GM23338 (cell line): ENCODE measurements around the gene TMPRSS13. TPM values are rescaled to one million over a fixed set of nuclear protein-coding genes. Genes with fewer than 3 reads are reported as not detected.

Experiments used
- ATAC-seq: fragments of 200-7000 bp; cut with Tn5 transposase; 3 replicates; pipeline ENCODE4 v1.9.1; 2020
- DNase-seq: peaks from one replicate; pipeline ENCODE4 v3.0.0-alpha.2; 2015; ENCODE audit warnings: low spot score
- H2AFZ ChIP-seq: fragments of 200-600 bp; sonication (generic); 2 replicates; pipeline ENCODE4 v1.8.0; 2016; ENCODE audit warnings: antibody characterized with exemption, mild to moderate bottlenecking, moderate library complexity
- H3F3A ChIP-seq: fragments of 200-600 bp; sonication (generic); replicated peaks from 2 replicates; pipeline ENCODE4 v1.8.0; 2017; ENCODE audit warnings: antibody characterized with exemption, mixed run types, low read depth
- H3K27ac ChIP-seq: fragments of 200-600 bp; sonication (generic); 2 replicates; pipeline ENCODE4 v1.6.1; 2016; ENCODE audit warnings: low read depth
- H3K27me3 ChIP-seq: fragments of 200-600 bp; sonication (generic); 2 replicates; pipeline ENCODE4 v1.8.0; 2016; ENCODE audit warnings: mild to moderate bottlenecking, mixed run types, moderate library complexity; ENCODE audit not compliant: insufficient read depth
- H3K36me3 ChIP-seq: fragments of 200-600 bp; sonication (generic); 2 replicates; pipeline ENCODE4 v1.8.0; 2016; ENCODE audit warnings: mild to moderate bottlenecking; ENCODE audit not compliant: insufficient read depth
- H3K4me1 ChIP-seq: fragments of 200-600 bp; sonication (generic); 2 replicates; pipeline ENCODE4 v1.8.0; 2016; ENCODE audit warnings: mild to moderate bottlenecking, moderate library complexity; ENCODE audit not compliant: insufficient read depth
- H3K4me2 ChIP-seq: fragments of 200-600 bp; sonication (generic); 2 replicates; pipeline ENCODE4 v1.7.1; 2017; ENCODE audit warnings: mixed run types
- H3K4me3 ChIP-seq: fragments of 200-600 bp; sonication (generic); 2 replicates; pipeline ENCODE4 v1.6.1; 2016; ENCODE audit warnings: mixed run types
- H3K79me2 ChIP-seq: fragments of 200-600 bp; sonication (generic); replicated peaks from 2 replicates; pipeline ENCODE4 v1.8.0; 2017; ENCODE audit warnings: mild to moderate bottlenecking; ENCODE audit not compliant: insufficient read depth
- H3K9me2 ChIP-seq: fragments of 200-600 bp; sonication (generic); 2 replicates; pipeline ENCODE4 v1.8.0; 2017; ENCODE audit not compliant: insufficient read depth
- H4K20me1 ChIP-seq: fragments of 200-600 bp; sonication (generic); replicated peaks from 2 replicates; pipeline ENCODE4 v1.8.0; 2017; ENCODE audit warnings: mild to moderate bottlenecking; ENCODE audit not compliant: insufficient read depth
- H3K27ac Mint-ChIP-seq: 2 replicates; pipeline ENCODE4 v1.8.0; 2020; ENCODE audit warnings: inconsistent platforms, mild to moderate bottlenecking, moderate library complexity, mixed read lengths
- H3K27me3 Mint-ChIP-seq: 3 replicates; pipeline ENCODE4 v1.8.0; 2022; ENCODE audit warnings: low read depth, mild to moderate bottlenecking, moderate library complexity, mixed read lengths, inconsistent platforms; ENCODE audit not compliant: insufficient read depth, poor library complexity
- H3K36me3 Mint-ChIP-seq: 3 replicates; pipeline ENCODE4 v1.8.0; 2021; ENCODE audit warnings: low read depth, mild to moderate bottlenecking, inconsistent platforms, moderate library complexity, mixed read lengths
- H3K4me1 Mint-ChIP-seq: 3 replicates; pipeline ENCODE4 v1.8.0; 2020; ENCODE audit warnings: mild to moderate bottlenecking, inconsistent platforms, mixed read lengths
- H3K4me3 Mint-ChIP-seq: 3 replicates; pipeline ENCODE4 v1.8.0; 2021; ENCODE audit warnings: moderate library complexity, mild to moderate bottlenecking, inconsistent platforms, mixed read lengths
- H3K9me3 Mint-ChIP-seq: 3 replicates; pipeline ENCODE4 v1.8.0; 2020; ENCODE audit warnings: moderate library complexity, mild to moderate bottlenecking, inconsistent platforms, mixed read lengths
- EZH2 ChIP-seq: fragments of 200-600 bp; sonication (generic); IDR thresholded peaks from one replicate; pipeline ENCODE4 v1.8.0; 2017; ENCODE audit warnings: antibody characterized with exemption, mild to moderate bottlenecking, low read depth; ENCODE audit not compliant: unreplicated experiment
- POLR2AphosphoS5 ChIP-seq: IDR thresholded peaks from 2 replicates; pipeline ENCODE4 v1.6.1; 2016; ENCODE audit warnings: antibody characterized with exemption, low read depth
- STAT1 ChIP-seq: IDR thresholded peaks from one replicate; pipeline ENCODE4 v1.6.1; 2016; ENCODE audit warnings: antibody characterized with exemption; ENCODE audit not compliant: unreplicated experiment
- ZNF114 ChIP-seq: fragments of 250-450 bp; sonication (Bioruptor Pico); IDR thresholded peaks from 2 replicates; pipeline ENCODE4 v1.5.0; 2020; ENCODE audit warnings: mild to moderate bottlenecking, moderate library complexity
- ZNF331 ChIP-seq: fragments of 250-450 bp; sonication (Bioruptor Pico); IDR thresholded peaks from 2 replicates; pipeline ENCODE4 v1.5.0; 2020; ENCODE audit warnings: low read depth, mild to moderate bottlenecking, moderate library complexity
- polyA plus RNA-seq: library from polyadenylated mRNA; unstranded; fragments of >200 nt; fragmentation: Nextera tagmentation; extraction: Ambion mirVana; gene quantifications from 2 replicates; pipeline ENCODE4 v1.2.1, GENCODE V29; 2016
- total RNA-seq: library from RNA; depleted of rRNA; stranded (reverse); fragments of >200 nt; shearing (Covaris generic); gene quantifications from 2 replicates; pipeline ENCODE4 v1.2.3, GENCODE V29; 2014
- TF ChIP-seq, protein P1 (sequence below): fragments of 250-450 bp; sonication (Bioruptor Pico); IDR thresholded peaks from 2 replicates; pipeline ENCODE4 v1.5.0; 2020; ENCODE audit warnings: mild to moderate bottlenecking, moderate library complexity
- TF ChIP-seq, protein P2 (sequence below): IDR thresholded peaks from 2 replicates; pipeline ENCODE4 v1.6.1; 2016; ENCODE audit warnings: antibody characterized with exemption

Gene TMPRSS13
- total and polyA plus RNA-seq, 2 experiments from 2014 or later: 0.31 TPM; not detected in 1

GRCh38 chr11:117925198-117925925, 3.8 kb downstream of the TMPRSS13 start (continued):
- TF ChIP-seq, protein P1, sequence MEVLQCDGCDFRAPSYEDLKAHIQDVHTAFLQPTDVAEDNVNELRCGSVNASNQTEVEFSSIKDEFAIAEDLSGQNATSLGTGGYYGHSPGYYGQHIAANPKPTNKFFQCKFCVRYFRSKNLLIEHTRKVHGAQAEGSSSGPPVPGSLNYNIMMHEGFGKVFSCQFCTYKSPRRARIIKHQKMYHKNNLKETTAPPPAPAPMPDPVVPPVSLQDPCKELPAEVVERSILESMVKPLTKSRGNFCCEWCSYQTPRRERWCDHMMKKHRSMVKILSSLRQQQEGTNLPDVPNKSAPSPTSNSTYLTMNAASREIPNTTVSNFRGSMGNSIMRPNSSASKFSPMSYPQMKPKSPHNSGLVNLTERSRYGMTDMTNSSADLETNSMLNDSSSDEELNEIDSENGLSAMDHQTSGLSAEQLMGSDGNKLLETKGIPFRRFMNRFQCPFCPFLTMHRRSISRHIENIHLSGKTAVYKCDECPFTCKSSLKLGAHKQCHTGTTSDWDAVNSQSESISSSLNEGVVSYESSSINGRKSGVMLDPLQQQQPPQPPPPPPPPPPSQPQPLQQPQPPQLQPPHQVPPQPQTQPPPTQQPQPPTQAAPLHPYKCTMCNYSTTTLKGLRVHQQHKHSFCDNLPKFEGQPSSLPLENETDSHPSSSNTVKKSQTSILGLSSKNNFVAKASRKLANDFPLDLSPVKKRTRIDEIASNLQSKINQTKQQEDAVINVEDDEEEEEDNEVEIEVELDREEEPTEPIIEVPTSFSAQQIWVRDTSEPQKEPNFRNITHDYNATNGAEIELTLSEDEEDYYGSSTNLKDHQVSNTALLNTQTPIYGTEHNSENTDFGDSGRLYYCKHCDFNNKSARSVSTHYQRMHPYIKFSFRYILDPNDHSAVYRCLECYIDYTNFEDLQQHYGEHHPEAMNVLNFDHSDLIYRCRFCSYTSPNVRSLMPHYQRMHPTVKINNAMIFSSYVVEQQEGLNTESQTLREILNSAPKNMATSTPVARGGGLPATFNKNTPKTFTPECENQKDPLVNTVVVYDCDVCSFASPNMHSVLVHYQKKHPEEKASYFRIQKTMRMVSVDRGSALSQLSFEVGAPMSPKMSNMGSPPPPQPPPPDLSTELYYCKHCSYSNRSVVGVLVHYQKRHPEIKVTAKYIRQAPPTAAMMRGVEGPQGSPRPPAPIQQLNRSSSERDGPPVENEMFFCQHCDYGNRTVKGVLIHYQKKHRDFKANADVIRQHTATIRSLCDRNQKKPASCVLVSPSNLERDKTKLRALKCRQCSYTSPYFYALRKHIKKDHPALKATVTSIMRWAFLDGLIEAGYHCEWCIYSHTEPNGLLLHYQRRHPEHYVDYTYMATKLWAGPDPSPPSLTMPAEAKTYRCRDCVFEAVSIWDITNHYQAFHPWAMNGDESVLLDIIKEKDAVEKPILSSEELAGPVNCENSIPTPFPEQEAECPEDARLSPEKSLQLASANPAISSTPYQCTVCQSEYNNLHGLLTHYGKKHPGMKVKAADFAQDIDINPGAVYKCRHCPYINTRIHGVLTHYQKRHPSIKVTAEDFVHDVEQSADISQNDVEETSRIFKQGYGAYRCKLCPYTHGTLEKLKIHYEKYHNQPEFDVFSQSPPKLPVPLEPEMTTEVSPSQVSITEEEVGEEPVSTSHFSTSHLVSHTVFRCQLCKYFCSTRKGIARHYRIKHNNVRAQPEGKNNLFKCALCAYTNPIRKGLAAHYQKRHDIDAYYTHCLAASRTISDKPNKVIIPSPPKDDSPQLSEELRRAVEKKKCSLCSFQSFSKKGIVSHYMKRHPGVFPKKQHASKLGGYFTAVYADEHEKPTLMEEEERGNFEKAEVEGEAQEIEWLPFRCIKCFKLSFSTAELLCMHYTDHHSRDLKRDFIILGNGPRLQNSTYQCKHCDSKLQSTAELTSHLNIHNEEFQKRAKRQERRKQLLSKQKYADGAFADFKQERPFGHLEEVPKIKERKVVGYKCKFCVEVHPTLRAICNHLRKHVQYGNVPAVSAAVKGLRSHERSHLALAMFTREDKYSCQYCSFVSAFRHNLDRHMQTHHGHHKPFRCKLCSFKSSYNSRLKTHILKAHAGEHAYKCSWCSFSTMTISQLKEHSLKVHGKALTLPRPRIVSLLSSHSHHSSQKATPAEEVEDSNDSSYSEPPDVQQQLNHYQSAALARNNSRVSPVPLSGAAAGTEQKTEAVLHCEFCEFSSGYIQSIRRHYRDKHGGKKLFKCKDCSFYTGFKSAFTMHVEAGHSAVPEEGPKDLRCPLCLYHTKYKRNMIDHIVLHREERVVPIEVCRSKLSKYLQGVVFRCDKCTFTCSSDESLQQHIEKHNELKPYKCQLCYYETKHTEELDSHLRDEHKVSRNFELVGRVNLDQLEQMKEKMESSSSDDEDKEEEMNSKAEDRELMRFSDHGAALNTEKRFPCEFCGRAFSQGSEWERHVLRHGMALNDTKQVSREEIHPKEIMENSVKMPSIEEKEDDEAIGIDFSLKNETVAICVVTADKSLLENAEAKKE: no peak
- TF ChIP-seq STAT1 (no peak), ZNF331 (CRISPR knock-in tag) (no peak)

DNA sequence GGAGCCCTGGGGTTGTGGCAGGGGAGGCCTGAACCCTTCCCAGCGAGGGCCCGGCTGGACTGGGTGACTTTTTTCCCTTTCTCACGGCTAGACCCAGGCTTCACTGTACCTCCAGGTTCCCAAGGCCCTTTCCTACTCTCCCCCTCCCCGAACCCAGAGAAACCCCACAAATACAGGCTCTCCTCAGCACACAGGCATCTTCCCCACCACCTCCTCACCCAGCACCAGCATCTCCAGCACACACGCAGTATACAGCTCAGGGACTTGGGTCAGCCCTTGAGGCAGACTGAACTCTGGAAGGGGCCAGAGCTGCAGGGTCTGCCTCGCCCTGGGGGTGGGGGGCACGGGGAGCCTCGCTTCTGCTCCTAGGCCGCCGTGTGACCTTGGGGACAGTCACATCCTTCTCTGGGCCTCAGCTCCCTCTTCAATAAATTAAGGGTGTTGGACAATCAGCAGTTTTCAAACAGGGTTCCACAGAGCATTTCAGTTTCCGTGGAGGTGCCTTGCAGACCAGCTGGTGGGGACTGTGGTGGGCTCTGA, 4.5 kb downstream of the TMPRSS13 start:
- Histone ChIP-seq H4K20me1 (no peaks in the 10 kb centered on the region), H3F3A (no peaks in the 10 kb centered on the region), H3K4me1 (peaks cover 10% of the 10 kb centered on the region; the same call in 1 of the 2 replicates), H3K79me2 (no peaks in the 10 kb centered on the region), H3K27me3 (no peaks in the 10 kb centered on the region), H3K27ac (no peak overlapping the region), H3K36me3 (no peaks in the 10 kb centered on the region), H3K4me3 (no peak overlapping the region), H3K9me2 (0 out of 2 replicates have a peak, but pooled peaks cover 2% of the 10 kb centered on the region), H3K4me2 (no peak overlapping the region), H2AFZ (no peak overlapping the region)
- H3K27me3 Mint-ChIP-seq: peaks cover 8% of the 10 kb centered on the region
- no peak overlapping the region for H3K4me3 Mint-ChIP-seq
- no peak overlapping the region for H3K27ac Mint-ChIP-seq
- H3K9me3 Mint-ChIP-seq: no peaks in the 10 kb centered on the region
- TF ChIP-seq EZH2: no peak
- TF ChIP-seq STAT1: no peak
- no peak for TF ChIP-seq POLR2AphosphoS5
- no peak for TF ChIP-seq ZNF114 (CRISPR knock-in tag)
- TF ChIP-seq ZNF331 (CRISPR knock-in tag): no peak
- TF ChIP-seq, protein P2, sequence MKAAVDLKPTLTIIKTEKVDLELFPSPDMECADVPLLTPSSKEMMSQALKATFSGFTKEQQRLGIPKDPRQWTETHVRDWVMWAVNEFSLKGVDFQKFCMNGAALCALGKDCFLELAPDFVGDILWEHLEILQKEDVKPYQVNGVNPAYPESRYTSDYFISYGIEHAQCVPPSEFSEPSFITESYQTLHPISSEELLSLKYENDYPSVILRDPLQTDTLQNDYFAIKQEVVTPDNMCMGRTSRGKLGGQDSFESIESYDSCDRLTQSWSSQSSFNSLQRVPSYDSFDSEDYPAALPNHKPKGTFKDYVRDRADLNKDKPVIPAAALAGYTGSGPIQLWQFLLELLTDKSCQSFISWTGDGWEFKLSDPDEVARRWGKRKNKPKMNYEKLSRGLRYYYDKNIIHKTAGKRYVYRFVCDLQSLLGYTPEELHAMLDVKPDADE: no peak
- no peaks in the 10 kb centered on the region for H3K36me3 Mint-ChIP-seq
- no peak for DNase-seq
- peaks cover 17% of the 10 kb centered on the region for H3K4me1 Mint-ChIP-seq
- ATAC-seq: no peak
